ENCODE measurements around the gene CEP76. TPM values are rescaled to one million over a fixed set of nuclear protein-coding genes. Genes with fewer than 3 reads are reported as not detected.

CEP76 gene
- total RNA-seq, 1 experiment from 2014 or later: 18.6 TPM

DNA sequence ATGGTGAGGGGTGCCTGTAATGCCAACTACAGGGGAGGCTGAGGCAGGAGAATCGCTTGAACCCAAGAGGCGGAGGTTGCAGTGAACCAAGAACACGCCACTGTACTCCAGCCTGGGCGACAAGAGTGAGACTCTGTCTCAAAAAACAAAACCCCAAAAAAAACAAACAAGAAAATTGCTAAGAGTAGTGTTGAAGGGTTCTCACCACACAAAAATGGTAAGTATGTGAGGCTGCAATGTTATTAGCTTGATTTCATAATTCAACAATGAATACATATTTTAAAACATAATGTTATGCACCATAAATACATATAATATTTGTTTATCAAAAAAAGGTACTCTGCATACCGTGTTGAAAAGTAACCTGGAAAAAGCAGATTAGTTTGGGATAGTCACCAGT is 46.1 kb upstream of the CEP76 start:
- Histone ChIP-seq H3K79me2 (ENCODE audit: insufficient read depth, low read length) (no peaks in the 10 kb centered on the region), H2BK20ac (ENCODE audit: low read depth, low read length, poor library complexity, severe bottlenecking) (no peak overlapping the region), H3K27ac (ENCODE audit: insufficient read length, low read depth, low read length) (no peak overlapping the region), H3K9ac (ENCODE audit: extremely low read depth, insufficient read length, low read length) (no peak overlapping the region), H3K4me1 (ENCODE audit: insufficient read depth, low read length) (no peaks in the 10 kb centered on the region), H3K23ac (ENCODE audit: insufficient read length, low read depth, low read length) (no peak overlapping the region), H2BK5ac (ENCODE audit: insufficient read length, low read length) (no peak overlapping the region), H3K56ac (ENCODE audit: insufficient read length, low read depth, low read length) (no peak overlapping the region), H4K91ac (ENCODE audit: insufficient read length, low read depth, low read length) (no peak overlapping the region), H2BK15ac (ENCODE audit: low read depth, low read length) (no peak overlapping the region), H2BK120ac (ENCODE audit: low read depth, low read length, poor library complexity, severe bottlenecking) (no peak overlapping the region), H3K18ac (ENCODE audit: insufficient read length, low read depth, low read length) (no peak overlapping the region), H4K8ac (replicated peaks; ENCODE audit: insufficient read length, low read depth, low read length) (no peak overlapping the region), H3K4ac (ENCODE audit: low read depth, low read length) (no peak overlapping the region), H2AFZ (ENCODE audit: low read length) (no peak overlapping the region), H3K14ac (ENCODE audit: insufficient read depth, low read length) (no peak overlapping the region), H3K79me1 (ENCODE audit: insufficient read depth, low read depth, low read length, poor library complexity, severe bottlenecking) (no peaks in the 10 kb centered on the region), H4K5ac (ENCODE audit: insufficient read length, low read depth, low read length) (no peak overlapping the region), H3K27me3 (ENCODE audit: insufficient read depth, low read length) (no peaks in the 10 kb centered on the region), H3K4me2 (ENCODE audit: insufficient read depth, insufficient read length, low read length) (no peak overlapping the region), H3T11ph (ENCODE audit: low read length) (no peak overlapping the region), H2AK5ac (ENCODE audit: insufficient read length, low read length) (no peak overlapping the region), H3K23me2 (ENCODE audit: insufficient read length, low read depth, low read length, poor library complexity, severe bottlenecking) (no peaks in the 10 kb centered on the region), H3K9me3 (ENCODE audit: control insufficient read depth, low read depth, low read length) (no peaks in the 10 kb centered on the region), H4K20me1 (ENCODE audit: control insufficient read depth, insufficient read depth, insufficient read length) (no peaks in the 10 kb centered on the region), H2BK12ac (ENCODE audit: insufficient read length, low read depth, low read length) (no peak overlapping the region)
- TF ChIP-seq, protein P1, sequence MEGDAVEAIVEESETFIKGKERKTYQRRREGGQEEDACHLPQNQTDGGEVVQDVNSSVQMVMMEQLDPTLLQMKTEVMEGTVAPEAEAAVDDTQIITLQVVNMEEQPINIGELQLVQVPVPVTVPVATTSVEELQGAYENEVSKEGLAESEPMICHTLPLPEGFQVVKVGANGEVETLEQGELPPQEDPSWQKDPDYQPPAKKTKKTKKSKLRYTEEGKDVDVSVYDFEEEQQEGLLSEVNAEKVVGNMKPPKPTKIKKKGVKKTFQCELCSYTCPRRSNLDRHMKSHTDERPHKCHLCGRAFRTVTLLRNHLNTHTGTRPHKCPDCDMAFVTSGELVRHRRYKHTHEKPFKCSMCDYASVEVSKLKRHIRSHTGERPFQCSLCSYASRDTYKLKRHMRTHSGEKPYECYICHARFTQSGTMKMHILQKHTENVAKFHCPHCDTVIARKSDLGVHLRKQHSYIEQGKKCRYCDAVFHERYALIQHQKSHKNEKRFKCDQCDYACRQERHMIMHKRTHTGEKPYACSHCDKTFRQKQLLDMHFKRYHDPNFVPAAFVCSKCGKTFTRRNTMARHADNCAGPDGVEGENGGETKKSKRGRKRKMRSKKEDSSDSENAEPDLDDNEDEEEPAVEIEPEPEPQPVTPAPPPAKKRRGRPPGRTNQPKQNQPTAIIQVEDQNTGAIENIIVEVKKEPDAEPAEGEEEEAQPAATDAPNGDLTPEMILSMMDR (conservative IDR thresholded peaks at IDR 0.05): no peak
- DNase-seq: no peak
- no CpG with 5 or more reads among the region's 5 CpGs for WGBS (ENCODE audit: extremely low coverage, insufficient read length, low lambda C conversion rate)
- H3K27ac Mint-ChIP-seq: no peak overlapping the region
- H3K27me3 Mint-ChIP-seq (ENCODE audit: low read depth): no peaks in the 10 kb centered on the region
- H3K4me3 Mint-ChIP-seq: no peak overlapping the region
- no peaks in the 10 kb centered on the region for H3K4me1 Mint-ChIP-seq
- H3K9me3 Mint-ChIP-seq: no peaks in the 10 kb centered on the region
- H3K36me3 Mint-ChIP-seq (ENCODE audit: insufficient read depth in 1 of 3, low read depth in 3 of 3): no peaks in the 10 kb centered on the region

Data from H9 (cell line).